ENCODE results near the gene LRP1B.
"Not testable (repeated sequence)": the region's sequence is repeated elsewhere in the genome, so short reads cannot be mapped to it uniquely, and the experiment has no call there.

Gene LRP1B

DNA sequence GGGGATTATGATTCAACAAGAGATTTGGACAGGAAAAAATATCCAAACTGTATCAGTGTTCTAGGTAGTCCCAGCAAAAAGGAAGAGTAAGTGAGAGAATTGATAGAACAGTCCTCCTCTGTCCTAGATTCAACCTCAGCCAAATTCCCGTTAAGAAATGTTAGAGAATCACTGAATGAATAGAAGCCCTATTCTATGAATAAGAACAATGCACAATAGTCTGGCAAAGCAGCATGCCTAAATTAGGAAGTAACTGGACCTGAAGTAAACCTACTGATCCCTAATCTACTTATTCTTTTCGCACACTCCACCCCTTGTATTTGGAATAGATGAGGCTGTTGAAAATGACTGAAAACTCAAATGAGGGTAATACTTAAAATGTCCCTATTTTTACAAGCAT lies 1665.5 kb downstream of the LRP1B start:
- Mint-ChIP-seq H3K27ac (no peak overlapping the region), H3K27me3 (no peaks in the 10 kb centered on the region), H3K4me1 (no peaks in the 10 kb centered on the region), H3K9me3 (no peaks in the 10 kb centered on the region), H3K4me3 (no peak overlapping the region), H3K36me3 (no peaks in the 10 kb centered on the region)
- no peak for ATAC-seq (replicated peaks)
- no peak for DNase-seq

DNA sequence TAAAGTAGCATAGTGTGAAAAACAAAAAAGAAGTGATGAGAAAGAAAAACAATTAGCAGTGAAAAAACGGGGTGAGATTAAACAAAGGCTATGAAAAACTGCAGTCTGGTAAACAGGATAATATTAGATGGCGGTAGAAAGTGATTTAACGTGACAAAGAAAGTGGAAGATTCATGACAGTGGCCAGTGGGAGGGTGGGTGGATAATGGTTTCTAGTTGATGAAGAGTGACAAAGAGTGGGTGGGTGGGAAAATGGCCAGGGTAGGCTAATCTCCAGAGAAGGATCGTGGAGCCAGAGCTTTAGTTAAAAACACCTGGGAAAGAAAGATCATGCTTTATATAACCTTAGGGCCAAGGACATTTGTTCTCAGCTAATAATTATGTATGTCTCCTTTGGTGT lies 1667.8 kb downstream of the LRP1B start:
- ATAC-seq (replicated peaks) (no peak), DNase-seq (no peak)
- Mint-ChIP-seq H3K9me3 (no peaks in the 10 kb centered on the region), H3K4me1 (no peaks in the 10 kb centered on the region), H3K4me3 (no peak overlapping the region), H3K27me3 (no peaks in the 10 kb centered on the region), H3K36me3 (no peaks in the 10 kb centered on the region), H3K27ac (no peak overlapping the region)

DNA sequence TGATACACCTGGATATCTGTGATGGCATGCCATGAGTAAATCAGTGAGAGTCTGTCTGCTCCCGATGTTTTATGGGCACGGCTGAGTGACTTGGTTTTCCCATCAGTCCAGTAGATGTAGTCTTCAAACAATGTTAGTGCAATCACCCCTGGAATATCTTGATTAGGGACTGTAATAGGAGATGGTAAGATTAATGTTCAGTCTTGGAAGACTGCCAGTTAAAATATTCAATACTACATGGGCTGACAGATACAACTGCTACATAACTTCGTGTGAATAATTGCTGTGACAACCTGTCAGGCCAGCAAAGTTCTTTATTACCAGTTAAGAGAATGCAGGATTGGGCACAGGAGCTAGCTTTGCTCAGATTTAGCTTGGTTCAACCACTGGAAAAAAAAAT lies 1673.3 kb downstream of the LRP1B start:
- H3K9me3 Mint-ChIP-seq: no peaks in the 10 kb centered on the region
- no peaks in the 10 kb centered on the region for H3K4me1 Mint-ChIP-seq
- no peak for ATAC-seq (replicated peaks)
- H3K36me3 Mint-ChIP-seq: no peaks in the 10 kb centered on the region
- no peaks in the 10 kb centered on the region for H3K27me3 Mint-ChIP-seq
- no peak overlapping the region for H3K27ac Mint-ChIP-seq
- H3K4me3 Mint-ChIP-seq: no peak overlapping the region
- DNase-seq: no peak

DNA sequence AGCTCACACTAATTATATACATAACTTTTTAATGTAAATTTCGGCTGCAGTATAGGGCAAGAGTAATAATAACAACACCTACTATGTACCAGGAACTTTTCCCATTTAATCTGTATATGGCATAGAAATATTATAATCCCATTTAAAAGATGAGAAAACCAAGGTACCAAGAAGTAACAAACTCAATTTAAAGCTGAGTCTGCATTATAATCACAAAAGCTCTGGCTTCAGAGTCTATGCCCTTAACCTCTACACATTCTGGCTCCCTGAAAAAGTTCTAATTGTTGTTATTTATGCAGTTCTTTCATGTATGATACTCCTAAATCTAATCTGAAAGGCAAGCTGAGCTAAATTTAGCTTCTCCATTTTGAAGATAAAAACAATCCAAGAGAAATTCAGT lies 1675.5 kb downstream of the LRP1B start:
- no peak overlapping the region for H3K27ac Mint-ChIP-seq
- no peaks in the 10 kb centered on the region for H3K27me3 Mint-ChIP-seq
- DNase-seq (no peak), ATAC-seq (replicated peaks) (no peak)
- no peaks in the 10 kb centered on the region for H3K4me1 Mint-ChIP-seq
- no peak overlapping the region for H3K4me3 Mint-ChIP-seq
- no peaks in the 10 kb centered on the region for H3K36me3 Mint-ChIP-seq
- no peaks in the 10 kb centered on the region for H3K9me3 Mint-ChIP-seq

DNA sequence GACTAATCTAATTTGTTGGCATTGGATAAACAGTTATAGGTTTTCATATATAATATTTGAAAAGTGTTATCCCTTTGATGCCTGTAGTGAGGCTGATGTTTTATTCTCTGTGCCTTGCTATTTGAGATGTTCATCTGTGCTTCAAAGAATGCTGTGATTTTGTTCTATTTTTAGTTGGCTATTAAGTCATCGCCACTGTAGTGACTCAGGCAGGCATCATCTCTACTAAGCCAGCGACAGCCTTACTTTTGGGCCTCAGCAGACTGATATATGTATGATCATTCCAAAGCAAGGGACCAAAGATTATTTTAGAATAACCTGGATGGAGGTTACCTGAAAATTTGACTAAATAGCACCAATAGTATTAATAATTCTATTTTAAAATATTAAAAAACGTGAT lies 1676.1 kb downstream of the LRP1B start:
- Mint-ChIP-seq H3K4me1 (no peaks in the 10 kb centered on the region), H3K9me3 (no peaks in the 10 kb centered on the region), H3K27ac (no peak overlapping the region), H3K27me3 (no peaks in the 10 kb centered on the region), H3K36me3 (no peaks in the 10 kb centered on the region), H3K4me3 (no peak overlapping the region)
- DNase-seq (no peak), ATAC-seq (replicated peaks) (no peak)

DNA sequence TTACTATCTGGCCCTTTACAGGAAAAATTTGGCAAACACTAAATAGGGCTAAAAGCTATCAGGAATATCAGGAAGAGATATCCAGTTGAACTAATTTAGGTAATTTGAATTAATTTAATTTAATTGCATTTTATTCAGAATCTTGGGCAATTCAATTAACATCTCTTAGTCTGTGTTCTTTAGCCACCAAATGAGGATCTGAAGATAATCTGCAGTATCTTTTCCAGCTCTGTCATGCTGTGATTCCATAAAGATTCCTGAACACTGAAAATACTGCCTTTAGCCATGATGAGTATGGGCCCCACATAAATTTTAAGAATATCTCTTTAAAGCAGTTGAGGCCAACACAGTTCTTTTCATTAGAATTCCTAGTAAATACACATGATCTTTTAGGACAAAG lies 1679.5 kb downstream of the LRP1B start:
- Mint-ChIP-seq H3K27ac (no peak overlapping the region), H3K36me3 (no peaks in the 10 kb centered on the region), H3K4me3 (no peak overlapping the region), H3K4me1 (no peaks in the 10 kb centered on the region), H3K27me3 (no peaks in the 10 kb centered on the region), H3K9me3 (no peaks in the 10 kb centered on the region)
- ATAC-seq (replicated peaks): no peak
- DNase-seq: no peak

DNA sequence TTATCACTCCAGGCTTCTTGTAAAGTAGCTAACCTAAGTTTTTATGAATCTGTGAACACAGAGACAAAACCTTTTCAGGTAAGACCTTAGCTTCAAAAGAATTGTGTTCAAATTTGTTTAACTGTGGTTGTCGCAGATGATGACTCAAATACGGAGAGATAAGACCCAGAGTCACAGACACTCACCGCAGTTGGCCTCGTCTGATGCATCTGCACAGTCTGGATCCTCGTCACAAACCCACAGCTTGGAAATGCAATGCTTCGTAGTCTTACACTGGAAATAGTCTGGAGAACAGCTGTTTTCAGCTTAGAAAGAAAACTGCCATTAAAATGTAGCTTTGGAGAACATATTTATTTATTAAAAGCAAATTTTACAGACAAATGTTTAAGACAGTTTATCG lies 1688.5 kb downstream of the LRP1B start:
- DNase-seq (no peak), ATAC-seq (replicated peaks) (no peak)
- Mint-ChIP-seq H3K36me3 (no peaks in the 10 kb centered on the region), H3K4me1 (no peaks in the 10 kb centered on the region), H3K27ac (no peak overlapping the region), H3K9me3 (no peaks in the 10 kb centered on the region), H3K4me3 (no peak overlapping the region), H3K27me3 (no peaks in the 10 kb centered on the region)

DNA sequence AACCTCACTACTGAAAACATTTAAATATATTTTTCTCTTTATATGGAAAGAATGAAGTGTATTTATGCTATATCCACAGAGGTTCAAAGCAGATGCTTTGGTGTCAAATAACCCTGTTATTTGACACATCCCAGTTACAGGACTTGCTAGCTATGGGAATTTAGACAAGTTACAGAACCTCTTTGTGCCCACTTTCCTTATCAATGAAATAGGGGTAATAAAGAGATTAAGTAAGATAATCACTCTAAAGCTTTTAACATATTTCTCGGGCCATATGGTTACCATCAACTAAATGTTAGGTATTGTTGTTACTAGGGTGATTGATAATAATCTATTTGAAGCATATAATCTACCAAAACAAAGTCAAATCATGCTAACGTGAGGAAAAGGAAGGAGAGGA lies 1690.0 kb downstream of the LRP1B start:
- no peaks in the 10 kb centered on the region for H3K9me3 Mint-ChIP-seq
- H3K4me3 Mint-ChIP-seq: no peak overlapping the region
- no peak overlapping the region for H3K27ac Mint-ChIP-seq
- H3K27me3 Mint-ChIP-seq: no peaks in the 10 kb centered on the region
- H3K4me1 Mint-ChIP-seq: no peaks in the 10 kb centered on the region
- no peak for ATAC-seq (replicated peaks)
- DNase-seq: no peak
- H3K36me3 Mint-ChIP-seq: no peaks in the 10 kb centered on the region

DNA sequence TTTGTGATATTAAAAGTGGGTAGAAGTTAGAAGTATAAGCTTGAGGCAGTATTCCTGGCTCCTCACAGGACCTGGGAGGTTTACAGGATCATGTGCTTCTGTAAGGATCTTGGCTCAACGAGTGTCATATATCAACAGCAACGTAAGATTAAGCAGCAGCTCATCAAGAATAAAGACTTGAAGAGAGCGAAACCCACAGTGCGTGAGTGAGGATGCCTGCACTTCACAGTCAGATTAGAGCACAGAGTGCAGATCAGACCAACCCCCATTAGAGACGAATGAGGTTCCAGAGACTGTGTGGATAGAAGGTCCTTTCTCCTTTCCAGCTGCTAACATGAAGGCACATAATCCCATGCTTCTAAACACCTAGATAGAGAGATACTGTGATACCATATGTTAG lies 1693.9 kb downstream of the LRP1B start:
- H3K27me3 Mint-ChIP-seq: no peaks in the 10 kb centered on the region
- ATAC-seq (replicated peaks) (no peak), DNase-seq (no peak)
- no peaks in the 10 kb centered on the region for H3K4me1 Mint-ChIP-seq
- no peak overlapping the region for H3K27ac Mint-ChIP-seq
- peaks cover 0 to 3% of the 10 kb centered on the region in 2 donors for H3K9me3 Mint-ChIP-seq
- H3K36me3 Mint-ChIP-seq: no peaks in the 10 kb centered on the region
- no peak overlapping the region for H3K4me3 Mint-ChIP-seq

DNA sequence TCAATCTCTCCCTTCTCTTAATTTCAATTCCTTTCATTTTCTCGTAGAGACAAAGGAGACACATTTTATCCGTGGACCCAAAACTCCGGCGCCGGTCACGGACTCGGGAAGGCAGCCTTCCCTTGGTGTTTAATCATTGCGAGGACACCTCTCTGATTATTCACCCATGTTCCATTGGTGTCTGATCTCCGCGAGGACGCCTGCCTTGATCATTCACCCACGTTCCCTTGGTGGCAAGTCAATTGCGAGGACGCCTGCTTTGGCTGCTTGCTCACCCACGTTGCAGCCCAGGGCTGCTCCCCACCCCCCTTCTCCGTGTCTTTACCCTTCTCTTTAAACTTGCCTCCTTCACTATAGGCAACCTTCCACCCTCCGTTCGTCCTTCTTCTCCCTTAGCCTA lies 1703.8 kb downstream of the LRP1B start:
- not testable (repeated sequence) for H3K4me3 Mint-ChIP-seq; DNase-seq; H3K9me3 Mint-ChIP-seq; H3K4me1 Mint-ChIP-seq; H3K36me3 Mint-ChIP-seq; H3K27ac Mint-ChIP-seq; H3K27me3 Mint-ChIP-seq; ATAC-seq (replicated peaks)

DNA sequence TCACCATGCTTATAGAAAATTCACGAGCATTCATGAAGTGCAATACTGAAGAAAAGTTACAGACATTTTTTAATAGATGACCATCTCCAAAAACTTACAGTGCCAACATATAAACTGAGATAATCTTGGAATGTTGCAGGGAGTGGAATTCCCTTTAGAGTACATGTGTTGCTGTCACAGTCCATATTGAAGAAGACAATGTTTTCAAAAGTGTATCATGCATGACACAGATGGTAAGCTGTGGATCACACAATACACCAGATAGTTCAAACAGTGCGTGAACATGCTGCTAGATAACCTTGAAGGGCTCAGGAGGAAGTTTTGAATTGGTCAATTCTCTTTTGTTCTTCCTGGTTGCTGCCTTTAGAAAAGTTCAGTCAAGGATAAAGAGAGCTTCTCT lies 1706.3 kb downstream of the LRP1B start:
- Mint-ChIP-seq H3K36me3 (no peaks in the 10 kb centered on the region), H3K4me1 (no peaks in the 10 kb centered on the region)

DNA sequence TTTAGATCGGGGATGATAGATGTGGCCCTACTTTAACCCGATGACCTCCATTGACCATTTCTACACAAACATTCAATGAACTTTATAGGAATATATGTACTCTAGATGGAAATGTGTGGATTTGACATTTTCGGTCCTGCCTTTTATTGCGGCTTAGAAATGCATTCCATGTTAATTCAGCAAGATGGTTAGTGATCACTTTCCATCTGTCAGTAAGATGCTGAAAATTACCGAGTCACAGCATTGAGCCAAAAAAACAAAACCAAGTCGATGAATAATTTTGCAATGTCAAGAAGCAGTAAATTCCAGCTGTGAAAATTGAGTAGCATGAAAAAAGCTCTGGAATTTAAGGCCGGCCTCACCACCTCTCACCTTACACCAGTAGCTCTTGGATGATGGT lies 1708.1 kb downstream of the LRP1B start:
- H3K36me3 Mint-ChIP-seq: no peaks in the 10 kb centered on the region

More for the DNA sequence above, 1706.3 kb downstream of the LRP1B start:
- Mint-ChIP-seq H3K4me3 (no peak overlapping the region), H3K9me3 (peaks cover 2 to 3% of the 10 kb centered on the region in 2 donors), H3K27ac (no peak overlapping the region), H3K27me3 (no peaks in the 10 kb centered on the region)
- DNase-seq (no peak), ATAC-seq (replicated peaks) (no peak)

DNA sequence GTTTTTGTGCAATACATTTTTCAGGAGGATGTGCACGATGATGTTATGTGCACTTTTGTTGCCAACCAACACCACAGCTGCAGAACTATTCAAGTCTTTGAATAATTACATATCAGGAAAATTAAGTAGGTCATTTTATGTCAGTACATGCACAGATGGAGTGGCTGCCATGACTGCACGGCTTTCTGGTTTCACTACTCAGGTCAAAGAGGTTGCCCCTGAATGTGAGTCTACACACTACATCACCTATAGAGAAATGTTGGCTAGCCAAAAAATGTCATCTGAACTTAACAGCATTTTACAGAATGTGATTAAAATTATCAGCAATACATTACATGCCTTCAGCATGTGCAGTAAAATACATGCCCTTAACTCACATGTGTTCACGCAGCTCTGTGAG lies 1713.3 kb downstream of the LRP1B start:
- ATAC-seq (replicated peaks) (no peak), DNase-seq (no peak)
- no peaks in the 10 kb centered on the region for H3K4me1 Mint-ChIP-seq
- H3K4me3 Mint-ChIP-seq: no peak overlapping the region
- H3K27me3 Mint-ChIP-seq: no peaks in the 10 kb centered on the region
- peaks cover 0 to 5% of the 10 kb centered on the region in 2 donors for H3K9me3 Mint-ChIP-seq
- no peaks in the 10 kb centered on the region for H3K36me3 Mint-ChIP-seq
- H3K27ac Mint-ChIP-seq: no peak overlapping the region

More for the DNA sequence above, 1708.1 kb downstream of the LRP1B start:
- H3K4me3 Mint-ChIP-seq: no peak overlapping the region
- no peaks in the 10 kb centered on the region for H3K4me1 Mint-ChIP-seq
- no peaks in the 10 kb centered on the region for H3K27me3 Mint-ChIP-seq
- H3K27ac Mint-ChIP-seq: no peak overlapping the region
- DNase-seq: no peak
- H3K9me3 Mint-ChIP-seq: peaks cover 2 to 3% of the 10 kb centered on the region in 2 donors
- no peak for ATAC-seq (replicated peaks)

DNA sequence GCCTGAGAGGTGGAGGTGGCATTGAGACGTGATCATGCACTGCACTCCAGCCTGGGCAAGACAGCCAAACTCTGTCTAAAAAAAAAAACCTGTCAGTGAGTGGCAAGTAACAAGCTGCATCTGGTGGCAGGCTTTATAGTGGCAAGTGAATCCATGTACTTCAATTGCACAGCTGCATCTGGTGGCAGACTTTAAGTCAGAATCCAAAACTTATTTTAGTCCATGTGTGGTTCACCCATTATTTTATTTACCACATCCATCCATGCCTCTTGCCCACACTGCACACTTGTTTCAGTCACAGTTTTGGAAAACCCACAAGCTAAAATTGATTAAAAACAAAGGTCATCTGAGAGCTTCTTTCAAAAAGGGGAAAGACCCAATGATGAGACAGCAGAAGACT lies 1714.2 kb downstream of the LRP1B start:
- no peak overlapping the region for H3K4me3 Mint-ChIP-seq
- H3K27me3 Mint-ChIP-seq: no peaks in the 10 kb centered on the region
- no peak overlapping the region for H3K27ac Mint-ChIP-seq
- ATAC-seq (replicated peaks) (no peak), DNase-seq (no peak)
- H3K4me1 Mint-ChIP-seq: no peaks in the 10 kb centered on the region
- H3K9me3 Mint-ChIP-seq: peaks cover 0 to 5% of the 10 kb centered on the region in 2 donors
- H3K36me3 Mint-ChIP-seq: no peaks in the 10 kb centered on the region

DNA sequence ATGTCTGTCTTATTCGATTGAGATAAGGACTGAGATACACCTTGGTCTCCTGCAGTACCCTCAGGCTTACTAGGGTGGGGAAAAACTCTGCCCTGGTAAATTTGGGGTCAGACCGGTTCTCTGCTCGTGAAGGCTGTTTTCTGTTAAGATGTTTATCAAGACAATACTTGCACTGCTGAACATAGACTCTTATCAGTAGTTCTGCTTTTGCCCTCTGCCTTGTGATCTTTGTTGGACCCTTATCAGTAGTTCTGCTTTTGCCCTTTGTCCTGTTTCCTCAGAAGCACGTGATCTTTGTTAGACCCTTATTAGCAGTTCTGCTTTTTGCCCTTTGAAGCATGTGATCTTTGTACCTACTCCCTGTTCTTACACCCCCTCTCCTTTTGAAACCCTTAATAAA lies 1715.8 kb downstream of the LRP1B start:
- not testable (repeated sequence) for H3K27ac Mint-ChIP-seq; ATAC-seq (replicated peaks); H3K27me3 Mint-ChIP-seq; H3K4me1 Mint-ChIP-seq; H3K4me3 Mint-ChIP-seq; H3K36me3 Mint-ChIP-seq; DNase-seq; H3K9me3 Mint-ChIP-seq

DNA sequence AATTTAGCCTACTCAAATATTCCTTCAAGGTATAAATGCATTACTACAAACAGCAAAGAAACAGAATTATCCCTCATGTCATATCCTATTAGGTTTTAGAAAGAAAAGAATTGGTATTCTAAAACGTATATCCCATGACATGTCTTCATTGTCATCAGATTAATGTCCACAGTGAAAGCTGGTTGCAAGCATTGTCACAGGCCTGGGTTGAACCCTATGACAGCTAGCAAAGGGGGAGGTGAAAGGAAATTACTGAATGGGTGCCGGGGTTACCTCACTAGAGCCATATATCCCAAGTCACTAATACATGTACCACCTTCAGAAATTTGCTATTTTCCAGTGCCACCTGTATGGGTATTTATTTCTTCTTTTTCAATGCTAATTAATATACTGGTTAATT lies 1720.1 kb downstream of the LRP1B start:
- Mint-ChIP-seq H3K4me3 (no peak overlapping the region), H3K4me1 (no peaks in the 10 kb centered on the region), H3K9me3 (peaks cover 0 to 7% of the 10 kb centered on the region in 2 donors), H3K27me3 (no peaks in the 10 kb centered on the region), H3K27ac (no peak overlapping the region), H3K36me3 (no peaks in the 10 kb centered on the region)
- DNase-seq: no peak
- ATAC-seq (replicated peaks): no peak
